GM03348 (cell line): Measurements from ENCODE around the gene CTF1.
A peak's percentile ranks its signal among the peaks of the same experiment; 100 is the strongest.
"Not testable (repeated sequence)": the region's sequence is repeated elsewhere in the genome, so short reads cannot be mapped to it uniquely, and the experiment has no call there.

ENCODE experiments used
- DNase-seq: peaks from one replicate; pipeline ENCODE4 v3.0.0; 2012; ENCODE audit warnings: low spot score

The CTF1 gene

GRCh38 chr16:30888856-30889499 is 7.4 kb upstream of the CTF1 start:
- no peak for DNase-seq

- DNase-seq: no peak
These were observed 6.7 kb upstream of the CTF1 start for GRCh38 chr16:30889721-30890120.

- DNase-seq: not testable (repeated sequence)
These were observed 5.2 kb upstream of the CTF1 start for GRCh38 chr16:30891043-30891823.

- no peak for DNase-seq
These were observed 3.6 kb upstream of the CTF1 start for GRCh38 chr16:30892670-30893416.

- DNase-seq: peak; percentile 21
These were observed 3.0 kb upstream of the CTF1 start for GRCh38 chr16:30893417-30893743.

GRCh38 chr16:30893744-30894539 is 2.5 kb upstream of the CTF1 start, which contains the start of gene BCL7C:
TSS of gene BCL7C (minus strand) at chr16:30894077. CDS start at chr16:30893944, 133 bp downstream.
- DNase-seq: peak; percentile 96

- DNase-seq: no peak
These were observed 1.7 kb upstream of the CTF1 start for GRCh38 chr16:30894540-30895368.

GRCh38 chr16:30895627-30896260 is 670 bp upstream of the CTF1 start:
- DNase-seq: no peak

GRCh38 chr16:30896889-30897733 is 697 bp downstream of the CTF1 start:
- DNase-seq: peak; percentile 95

GRCh38 chr16:30899794-30900193 is 3.4 kb downstream of the CTF1 start:
- DNase-seq: no peak

- DNase-seq: no peak
These were observed 4.2 kb downstream of the CTF1 start for GRCh38 chr16:30900588-30900987.

GRCh38 chr16:30901201-30902028 is 5.0 kb downstream of the CTF1 start:
- no peak for DNase-seq

GRCh38 chr16:30902029-30902972 is 5.9 kb downstream of the CTF1 start:
- DNase-seq: peak; percentile 91

- no peak for DNase-seq
These were observed 6.6 kb downstream of the CTF1 start for GRCh38 chr16:30903002-30903401.

- DNase-seq: peak; percentile 48
These were observed 7.2 kb downstream of the CTF1 start for GRCh38 chr16:30903596-30903995.

GRCh38 chr16:30904114-30904780 is 7.8 kb downstream of the CTF1 start:
- no peak for DNase-seq

- DNase-seq: no peak
These were observed 10.7 kb downstream of the CTF1 start for GRCh38 chr16:30907064-30907463.
